ENCODE results near the gene AGAP1. TPM values are rescaled to one million over a fixed set of nuclear protein-coding genes. Genes with fewer than 3 reads are reported as not detected.

Gene AGAP1
- polyA plus RNA-seq, 2 of the 4 experiments (the other 2 are of a cell fraction): 20.2 to 21.9 TPM

GRCh38 chr2:235600406-235600805, 106.6 kb downstream of the AGAP1 start:
- H3K4me3 ChIP-seq: no peak overlapping the region
- no peak for FAIRE-seq
- CTCF ChIA-PET: interaction anchor here (3.8 kb wide), 1 partner anchor 146 kb away, joined by 19 read pairs; no protein-coding TSS in a partner anchor
- no peak overlapping the region for H3K27ac ChIP-seq
- POLR2A ChIA-PET: no interaction called here
- peaks cover 10% of the 10 kb centered on the region; the same call in 2 of the 3 replicates for H3K4me1 ChIP-seq
- no peak for DNase-seq (ENCODE audit: low read depth in 1 of 2, low spot score in 1 of 2)
- TF ChIP-seq CHD4 (IDR thresholded peaks at IDR 0.05; ENCODE audit: borderline replicate concordance) (no peak), JUNB (IDR thresholded peaks at IDR 0.05) (no peak), HOXB5 (CRISPR knock-in tag; IDR thresholded peaks at IDR 0.05) (no peak), KDM1A (IDR thresholded peaks at IDR 0.05; ENCODE audit: low read depth) (no peak), FOSB (CRISPR knock-in tag; IDR thresholded peaks at IDR 0.05) (no peak), RFX5 (IDR thresholded peaks at IDR 0.05) (no peak)
- 90% methylated on average over 4 of the region's 4 CpGs for WGBS (ENCODE audit: missing lambda C conversion rate)
- H3K4me2 ChIP-seq: no peak overlapping the region
- ATAC-seq: no peak
- H3K9me3 ChIP-seq: no peaks in the 10 kb centered on the region

- CTCF ChIA-PET: interaction anchor here (3.8 kb wide), 1 partner anchor 145 kb away, joined by 19 read pairs; no protein-coding TSS in a partner anchor
- no peak overlapping the region for H3K27ac ChIP-seq
Measured at GRCh38 chr2:235600926-235601325, 107.1 kb downstream of the AGAP1 start.

More at GRCh38 chr2:235600926-235601325, 107.1 kb downstream of the AGAP1 start:
- Histone ChIP-seq H3K4me1 (peaks cover 7% of the 10 kb centered on the region; the same call in 2 of the 3 replicates), H3K4me2 (no peak overlapping the region), H3K9me3 (no peaks in the 10 kb centered on the region), H3K4me3 (no peak overlapping the region)
- FAIRE-seq (no peak), DNase-seq (ENCODE audit: low read depth in 1 of 2, low spot score in 1 of 2) (no peak), ATAC-seq (no peak)
- TF ChIP-seq BCL3 (IDR thresholded peaks at IDR 0.05) (no peak), CTCF (IDR thresholded peaks at IDR 0.05) (no peak), BHLHE40 (IDR thresholded peaks at IDR 0.05; ENCODE audit: low read depth, low read length) (no peak), EHF (CRISPR knock-in tag; IDR thresholded peaks at IDR 0.05) (no peak), POLR2AphosphoS2 (conservative IDR thresholded peaks at IDR 0.05; ENCODE audit: low read length) (no peak), RARB (CRISPR knock-in tag; IDR thresholded peaks at IDR 0.05) (no peak), HES2 (IDR thresholded peaks at IDR 0.05) (no peak), SREBF2 (IDR thresholded peaks at IDR 0.05) (no peak), USF2 (IDR thresholded peaks at IDR 0.05) (no peak), EHMT2 (IDR thresholded peaks at IDR 0.05; ENCODE audit: low read depth) (no peak), JUNB (IDR thresholded peaks at IDR 0.05) (no peak), HEYL (CRISPR knock-in tag; IDR thresholded peaks at IDR 0.05) (no peak), KDM1A (IDR thresholded peaks at IDR 0.05; ENCODE audit: low read depth) (no peak), FOSB (CRISPR knock-in tag; IDR thresholded peaks at IDR 0.05) (no peak), NR3C1 (IDR thresholded peaks at IDR 0.05) (no peak)
- WGBS (ENCODE audit: missing lambda C conversion rate): 90% methylated on average over 5 of the region's 5 CpGs
- POLR2A ChIA-PET: no interaction called here

Data from A549 (cell line).